ENCODE results near the gene ICA1.

The ICA1 gene

GRCh38 chr7:8162181-8162580 is 99.8 kb downstream of the ICA1 start:
- no peak for TF ChIP-seq Cebpa-rat (IDR thresholded peaks at IDR 0.05)
- Histone ChIP-seq H3K4me3 (no peak overlapping the region), H3K27me3 (no peaks in the 10 kb centered on the region)

GRCh38 chr7:8161364-8161828 is 100.6 kb downstream of the ICA1 start:
- Histone ChIP-seq H3K4me2 (peak overlapping the region in 4 of 11 experiments; percentile 9 to 53 (median 10); a peak in 5 of 22 replicates), H3K4me3 (no peak overlapping the region), H3K36me3 (no peaks in the 10 kb centered on the region; a peak in 1 of 22 replicates), H3K4me1 (peaks cover 0 to 12% (median 0%) of the 10 kb centered on the region in 10 experiments; a peak in 6 of 20 replicates), H3K27me3 (no peaks in the 10 kb centered on the region), H4K20me1 (no peaks in the 10 kb centered on the region), H3K27ac (no peak overlapping the region), H3K9me3 (replicated peaks in 1 of 11) (no peaks in the 10 kb centered on the region), H3K9ac (no peak overlapping the region)
- no peak for TF ChIP-seq Cebpa-rat (IDR thresholded peaks at IDR 0.05)

More at GRCh38 chr7:8162181-8162580, 99.8 kb downstream of the ICA1 start:
- Histone ChIP-seq H3K27ac (no peak overlapping the region), H4K20me1 (no peaks in the 10 kb centered on the region), H3K4me2 (no peak overlapping the region), H3K36me3 (no peaks in the 10 kb centered on the region; a peak in 1 of 22 replicates), H3K9me3 (replicated peaks in 1 of 11) (no peaks in the 10 kb centered on the region), H3K4me1 (peaks cover 0 to 12% (median 0%) of the 10 kb centered on the region in 10 experiments; a peak in 6 of 20 replicates), H3K9ac (no peak overlapping the region)

GRCh38 chr7:8160779-8161345 is 101.1 kb downstream of the ICA1 start:
- Histone ChIP-seq H3K4me1 (peaks cover 0 to 12% (median 0%) of the 10 kb centered on the region in 10 experiments; a peak in 6 of 20 replicates), H3K9me3 (replicated peaks in 1 of 11) (no peaks in the 10 kb centered on the region), H4K20me1 (no peaks in the 10 kb centered on the region), H3K36me3 (peaks cover 0 to 5% (median 0%) of the 10 kb centered on the region in 11 experiments; a peak in 1 of 22 replicates), H3K27ac (no peak overlapping the region), H3K27me3 (no peaks in the 10 kb centered on the region), H3K4me3 (no peak overlapping the region), H3K9ac (no peak overlapping the region), H3K4me2 (peak overlapping the region in 4 of 11 experiments; percentile 9 to 53 (median 13); a peak in 4 of 22 replicates)
- TF ChIP-seq Cebpa-rat (IDR thresholded peaks at IDR 0.05): no peak

- no peak overlapping the region for H3K4me2 ChIP-seq
- no peak overlapping the region for H3K4me3 ChIP-seq
- no peak overlapping the region for H3K27ac ChIP-seq
- H3K9me3 ChIP-seq (replicated peaks in 1 of 11): no peaks in the 10 kb centered on the region
- peaks cover 0 to 10% (median 0%) of the 10 kb centered on the region in 11 experiments; a peak in 2 of 22 replicates for H3K36me3 ChIP-seq
- no peak for TF ChIP-seq Cebpa-rat (IDR thresholded peaks at IDR 0.05)
- H3K9ac ChIP-seq: no peak overlapping the region
- H4K20me1 ChIP-seq: no peaks in the 10 kb centered on the region
- H3K27me3 ChIP-seq: no peaks in the 10 kb centered on the region
- H3K4me1 ChIP-seq: peaks cover 0 to 12% (median 0%) of the 10 kb centered on the region in 10 experiments; a peak in 6 of 20 replicates
These were observed 101.7 kb downstream of the ICA1 start for GRCh38 chr7:8160250-8160649.

GRCh38 chr7:8159595-8159994 is 102.4 kb downstream of the ICA1 start:
- Histone ChIP-seq H3K9me3 (replicated peaks in 1 of 11) (no peaks in the 10 kb centered on the region), H3K4me1 (peaks cover 0 to 12% (median 0%) of the 10 kb centered on the region in 10 experiments; a peak in 8 of 20 replicates), H3K27ac (no peak overlapping the region), H3K4me3 (no peak overlapping the region), H3K9ac (no peak overlapping the region), H4K20me1 (no peaks in the 10 kb centered on the region), H3K36me3 (peaks cover 0 to 10% (median 0%) of the 10 kb centered on the region in 11 experiments; a peak in 2 of 22 replicates), H3K4me2 (no peak overlapping the region), H3K27me3 (no peaks in the 10 kb centered on the region)
- TF ChIP-seq Cebpa-rat (IDR thresholded peaks at IDR 0.05): no peak

- Histone ChIP-seq H3K27ac (no peak overlapping the region), H3K9ac (no peak overlapping the region), H3K4me3 (no peak overlapping the region), H3K9me3 (replicated peaks in 1 of 11) (no peaks in the 10 kb centered on the region), H3K27me3 (no peaks in the 10 kb centered on the region), H3K36me3 (peaks cover 0 to 10% (median 0%) of the 10 kb centered on the region in 11 experiments; a peak in 2 of 22 replicates), H3K4me1 (peaks cover 0 to 12% (median 5%) of the 10 kb centered on the region in 10 experiments; a peak in 9 of 20 replicates), H4K20me1 (no peaks in the 10 kb centered on the region), H3K4me2 (no peak overlapping the region)
- TF ChIP-seq Cebpa-rat (IDR thresholded peaks at IDR 0.05): no peak
These were observed 104.7 kb downstream of the ICA1 start for GRCh38 chr7:8157296-8157695.

- Histone ChIP-seq H3K4me2 (no peak overlapping the region), H4K20me1 (no peaks in the 10 kb centered on the region), H3K4me3 (no peak overlapping the region), H3K4me1 (peaks cover 2 to 10% (median 7%) of the 10 kb centered on the region in 10 experiments; a peak in 16 of 20 replicates), H3K9ac (no peak overlapping the region), H3K27ac (no peak overlapping the region), H3K36me3 (peaks cover 0 to 10% (median 0%) of the 10 kb centered on the region in 11 experiments; a peak in 2 of 22 replicates), H3K27me3 (no peaks in the 10 kb centered on the region), H3K9me3 (replicated peaks in 1 of 11) (peaks cover 0 to 7% (median 0%) of the 10 kb centered on the region in 11 experiments; a peak in 1 of 22 replicates)
- no peak for TF ChIP-seq Cebpa-rat (IDR thresholded peaks at IDR 0.05)
These were observed 106.1 kb downstream of the ICA1 start for GRCh38 chr7:8155836-8156235.

GRCh38 chr7:8154272-8154671 is 107.7 kb downstream of the ICA1 start:
- peaks cover 0 to 8% (median 0%) of the 10 kb centered on the region in 11 experiments; a peak in 2 of 22 replicates for H3K9me3 ChIP-seq (replicated peaks in 1 of 11)
- peaks cover 16 to 25% (median 21%) of the 10 kb centered on the region in 10 experiments for H3K4me1 ChIP-seq
- no peak for TF ChIP-seq Cebpa-rat (IDR thresholded peaks at IDR 0.05)
- H4K20me1 ChIP-seq: no peaks in the 10 kb centered on the region
- peak overlapping the region in 6 of 11 experiments; percentile 25 to 45 (median 34); a peak in 6 of 22 replicates for H3K4me2 ChIP-seq
- H3K27me3 ChIP-seq: no peaks in the 10 kb centered on the region
- no peak overlapping the region for H3K4me3 ChIP-seq
- H3K36me3 ChIP-seq: peaks cover 0 to 10% (median 0%) of the 10 kb centered on the region in 11 experiments; a peak in 2 of 22 replicates
- H3K9ac ChIP-seq: no peak overlapping the region
- no peak overlapping the region for H3K27ac ChIP-seq

- H4K20me1 ChIP-seq: no peaks in the 10 kb centered on the region
- H3K9me3 ChIP-seq (replicated peaks in 1 of 11): peaks cover 0 to 8% (median 0%) of the 10 kb centered on the region in 11 experiments; a peak in 2 of 22 replicates
- no peak overlapping the region for H3K4me2 ChIP-seq
- TF ChIP-seq Cebpa-rat (IDR thresholded peaks at IDR 0.05): no peak
- no peak overlapping the region for H3K27ac ChIP-seq
- H3K9ac ChIP-seq: no peak overlapping the region
- H3K4me1 ChIP-seq: peaks cover 25 to 36% (median 32%) of the 10 kb centered on the region in 10 experiments
- no peak overlapping the region for H3K4me3 ChIP-seq
- no peaks in the 10 kb centered on the region for H3K27me3 ChIP-seq
- peaks cover 0 to 10% (median 0%) of the 10 kb centered on the region in 11 experiments; a peak in 1 of 22 replicates for H3K36me3 ChIP-seq
These were observed 109.3 kb downstream of the ICA1 start for GRCh38 chr7:8152489-8153192.
